HL-60 (cell line): Measurements from ENCODE around the gene ASIC3.
A peak's percentile ranks its signal among the peaks of the same experiment; 100 is the strongest.

Experiments
- DNase-seq, 2 experiments: peaks; one replicate each; pipeline ENCODE4 v3.0.0-alpha.2; 2010 to 2020; ENCODE audit warnings: low read depth in 1 of 2, low spot score in 1 of 2
- H3K27ac ChIP-seq: fragments of 250-450 bp; sonication (Bioruptor Pico); replicated peaks from 2 replicates; pipeline ENCODE4 v1.5.1; 2020; ENCODE audit warnings: mild to moderate bottlenecking, moderate library complexity
- H3K27me3 ChIP-seq: fragments of 250-450 bp; sonication (Bioruptor Pico); 2 replicates; pipeline ENCODE4 v1.5.1; 2021; ENCODE audit warnings: mild to moderate bottlenecking, moderate library complexity; ENCODE audit not compliant: insufficient read depth, poor library complexity, severe bottlenecking
- H3K4me3 ChIP-seq: replicated peaks from 2 replicates; pipeline ENCODE4 v1.5.1; 2011; ENCODE audit warnings: mild to moderate bottlenecking, control low read depth, low read length; ENCODE audit not compliant: insufficient read depth
- GABPA ChIP-seq: IDR thresholded peaks from 2 replicates; pipeline ENCODE4 v1.6.1; 2012; ENCODE audit warnings: low read depth
- POLR2AphosphoS5 ChIP-seq: IDR thresholded peaks from 2 replicates; pipeline ENCODE4 v1.6.1; 2012; ENCODE audit warnings: low read depth
- SPI1 ChIP-seq: IDR thresholded peaks from 2 replicates; pipeline ENCODE4 v1.6.1; 2012; ENCODE audit warnings: low read depth, mild to moderate bottlenecking, borderline replicate concordance
- TF ChIP-seq, protein P1 (sequence below): IDR thresholded peaks from 2 replicates; pipeline ENCODE4 v1.6.1; 2012; ENCODE audit warnings: low read depth; ENCODE audit not compliant: insufficient replicate concordance
- TF ChIP-seq, protein P2 (sequence below): IDR thresholded peaks from one replicate; pipeline ENCODE4 v1.5.1; 2011; ENCODE audit warnings: low read length, control low read depth, inconsistent platforms; ENCODE audit not compliant: insufficient read depth

ASIC3 gene

GRCh38 chr7:151053096-151053495, 4.8 kb downstream of the ASIC3 start:
- peak overlapping the region; percentile 35 for H3K27ac ChIP-seq
- H3K4me3 ChIP-seq, result no peak overlapping the region
- peak; percentile 41 to 60 for DNase-seq
- TF ChIP-seq, protein P1, sequence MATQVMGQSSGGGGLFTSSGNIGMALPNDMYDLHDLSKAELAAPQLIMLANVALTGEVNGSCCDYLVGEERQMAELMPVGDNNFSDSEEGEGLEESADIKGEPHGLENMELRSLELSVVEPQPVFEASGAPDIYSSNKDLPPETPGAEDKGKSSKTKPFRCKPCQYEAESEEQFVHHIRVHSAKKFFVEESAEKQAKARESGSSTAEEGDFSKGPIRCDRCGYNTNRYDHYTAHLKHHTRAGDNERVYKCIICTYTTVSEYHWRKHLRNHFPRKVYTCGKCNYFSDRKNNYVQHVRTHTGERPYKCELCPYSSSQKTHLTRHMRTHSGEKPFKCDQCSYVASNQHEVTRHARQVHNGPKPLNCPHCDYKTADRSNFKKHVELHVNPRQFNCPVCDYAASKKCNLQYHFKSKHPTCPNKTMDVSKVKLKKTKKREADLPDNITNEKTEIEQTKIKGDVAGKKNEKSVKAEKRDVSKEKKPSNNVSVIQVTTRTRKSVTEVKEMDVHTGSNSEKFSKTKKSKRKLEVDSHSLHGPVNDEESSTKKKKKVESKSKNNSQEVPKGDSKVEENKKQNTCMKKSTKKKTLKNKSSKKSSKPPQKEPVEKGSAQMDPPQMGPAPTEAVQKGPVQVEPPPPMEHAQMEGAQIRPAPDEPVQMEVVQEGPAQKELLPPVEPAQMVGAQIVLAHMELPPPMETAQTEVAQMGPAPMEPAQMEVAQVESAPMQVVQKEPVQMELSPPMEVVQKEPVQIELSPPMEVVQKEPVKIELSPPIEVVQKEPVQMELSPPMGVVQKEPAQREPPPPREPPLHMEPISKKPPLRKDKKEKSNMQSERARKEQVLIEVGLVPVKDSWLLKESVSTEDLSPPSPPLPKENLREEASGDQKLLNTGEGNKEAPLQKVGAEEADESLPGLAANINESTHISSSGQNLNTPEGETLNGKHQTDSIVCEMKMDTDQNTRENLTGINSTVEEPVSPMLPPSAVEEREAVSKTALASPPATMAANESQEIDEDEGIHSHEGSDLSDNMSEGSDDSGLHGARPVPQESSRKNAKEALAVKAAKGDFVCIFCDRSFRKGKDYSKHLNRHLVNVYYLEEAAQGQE, result no peak
- peak; percentile 26; the same call in 1 of the 2 replicates for TF ChIP-seq SPI1
- H3K27me3 ChIP-seq, result no peaks in the 10 kb centered on the region

DNA sequence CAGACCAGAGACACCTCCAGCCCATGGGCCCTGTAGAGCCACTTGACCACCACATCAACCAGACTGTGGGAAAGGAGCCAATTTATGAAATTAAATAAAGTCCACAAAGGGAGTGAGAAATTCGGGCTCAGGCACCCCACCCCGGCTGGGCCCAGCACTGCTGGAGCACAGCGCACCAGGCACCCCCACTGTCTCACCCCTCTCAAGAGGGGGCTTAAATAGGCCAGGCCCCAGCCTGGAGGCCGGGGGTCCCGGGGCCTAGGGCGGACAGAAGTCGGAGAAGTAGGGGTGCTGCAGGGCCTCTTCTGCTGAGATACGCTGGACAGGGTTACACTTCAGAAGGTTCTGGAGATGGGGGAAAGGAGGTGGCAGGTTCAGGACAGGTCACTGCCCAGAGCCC, 5.4 kb downstream of the ASIC3 start:
- Histone ChIP-seq H3K27ac (peak overlapping the region; percentile 35), H3K4me3 (no peak overlapping the region), H3K27me3 (no peaks in the 10 kb centered on the region)
- DNase-seq, result no peak
- TF ChIP-seq, protein P1, result no peak
- TF ChIP-seq SPI1, result no peak

GRCh38 chr7:151056283-151056665, 7.9 kb downstream of the ASIC3 start:
- Histone ChIP-seq H3K27me3 (no peaks in the 10 kb centered on the region), H3K4me3 (no peak overlapping the region), H3K27ac (no peak overlapping the region)
- DNase-seq, result no peak
- TF ChIP-seq GABPA, result no peak

- Histone ChIP-seq H3K27me3 (no peaks in the 10 kb centered on the region), H3K4me3 (peak overlapping the region; percentile 84), H3K27ac (peak overlapping the region; percentile 71)
- TF ChIP-seq POLR2AphosphoS5 (no peak), SPI1 (no peak), GABPA (no peak)
- TF ChIP-seq, protein P2, sequence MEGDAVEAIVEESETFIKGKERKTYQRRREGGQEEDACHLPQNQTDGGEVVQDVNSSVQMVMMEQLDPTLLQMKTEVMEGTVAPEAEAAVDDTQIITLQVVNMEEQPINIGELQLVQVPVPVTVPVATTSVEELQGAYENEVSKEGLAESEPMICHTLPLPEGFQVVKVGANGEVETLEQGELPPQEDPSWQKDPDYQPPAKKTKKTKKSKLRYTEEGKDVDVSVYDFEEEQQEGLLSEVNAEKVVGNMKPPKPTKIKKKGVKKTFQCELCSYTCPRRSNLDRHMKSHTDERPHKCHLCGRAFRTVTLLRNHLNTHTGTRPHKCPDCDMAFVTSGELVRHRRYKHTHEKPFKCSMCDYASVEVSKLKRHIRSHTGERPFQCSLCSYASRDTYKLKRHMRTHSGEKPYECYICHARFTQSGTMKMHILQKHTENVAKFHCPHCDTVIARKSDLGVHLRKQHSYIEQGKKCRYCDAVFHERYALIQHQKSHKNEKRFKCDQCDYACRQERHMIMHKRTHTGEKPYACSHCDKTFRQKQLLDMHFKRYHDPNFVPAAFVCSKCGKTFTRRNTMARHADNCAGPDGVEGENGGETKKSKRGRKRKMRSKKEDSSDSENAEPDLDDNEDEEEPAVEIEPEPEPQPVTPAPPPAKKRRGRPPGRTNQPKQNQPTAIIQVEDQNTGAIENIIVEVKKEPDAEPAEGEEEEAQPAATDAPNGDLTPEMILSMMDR, result no peak
- TF ChIP-seq, protein P1, result no peak
- no peak for DNase-seq
Observed at GRCh38 chr7:151056666-151057505, 8.6 kb downstream of the ASIC3 start.
